NT2/D1 (cell line): ENCODE measurements around the gene SLCO3A1.

ENCODE experiments used
- DNase-seq: peaks from one replicate; pipeline ENCODE4 v3.0.0-alpha.2; 2011; ENCODE audit warnings: low read depth, low spot score
- H3K27me3 ChIP-seq: 2 replicates; pipeline ENCODE4 v1.6.0; 2011; ENCODE audit warnings: mild to moderate bottlenecking; ENCODE audit not compliant: insufficient read length, insufficient read depth
- H3K36me3 ChIP-seq: 2 replicates; pipeline ENCODE4 v1.6.1; 2011; ENCODE audit warnings: mild to moderate bottlenecking, low read length, mixed read lengths; ENCODE audit not compliant: insufficient read depth, insufficient read length
- H3K4me1 ChIP-seq: 2 replicates; pipeline ENCODE4 v1.5.1; 2011; ENCODE audit not compliant: insufficient read depth, insufficient read length
- H3K4me3 ChIP-seq: 2 replicates; pipeline ENCODE4 v1.5.1; 2011; ENCODE audit warnings: low read depth; ENCODE audit not compliant: insufficient read length
- H3K9ac ChIP-seq: 2 replicates; pipeline ENCODE4 v1.6.0; 2011; ENCODE audit warnings: low read depth; ENCODE audit not compliant: insufficient read length
- H3K9me3 ChIP-seq: 2 replicates; pipeline ENCODE4 v1.5.1; 2011; ENCODE audit warnings: mild to moderate bottlenecking, low read length; ENCODE audit not compliant: insufficient read depth
- SUZ12 ChIP-seq: IDR thresholded peaks from 2 replicates; pipeline ENCODE4 v1.6.1; 2011; ENCODE audit not compliant: insufficient read length, insufficient read depth; ENCODE audit errors: extremely low read depth
- YY1 ChIP-seq: IDR thresholded peaks from 2 replicates; pipeline ENCODE4 v1.6.1; 2011; ENCODE audit not compliant: insufficient read length, insufficient read depth
- ZNF274 ChIP-seq: IDR thresholded peaks from 2 replicates; pipeline ENCODE4 v1.6.1; 2011; ENCODE audit warnings: mild to moderate bottlenecking, low read depth, low read length

The SLCO3A1 gene

GRCh38 chr15:91857772-91858171 lies 4.3 kb downstream of the SLCO3A1 start:
- Histone ChIP-seq H3K27me3 (peaks cover 18% of the 10 kb centered on the region), H3K9ac (no peak overlapping the region), H3K4me3 (no peak overlapping the region), H3K36me3 (no peaks in the 10 kb centered on the region), H3K9me3 (no peaks in the 10 kb centered on the region), H3K4me1 (peaks cover 6% of the 10 kb centered on the region)
- no peak for TF ChIP-seq ZNF274
- TF ChIP-seq SUZ12: no peak
- no peak for TF ChIP-seq YY1
- DNase-seq: no peak

GRCh38 chr15:91860498-91860897 lies 7.0 kb downstream of the SLCO3A1 start:
- H3K27me3 ChIP-seq: no peaks in the 10 kb centered on the region
- no peak for DNase-seq
- no peaks in the 10 kb centered on the region for H3K9me3 ChIP-seq
- TF ChIP-seq YY1: no peak
- TF ChIP-seq SUZ12: no peak
- TF ChIP-seq ZNF274: no peak
- no peaks in the 10 kb centered on the region for H3K36me3 ChIP-seq
- H3K4me3 ChIP-seq: no peak overlapping the region
- H3K4me1 ChIP-seq: peaks cover 12% of the 10 kb centered on the region
- H3K9ac ChIP-seq: no peak overlapping the region

DNA sequence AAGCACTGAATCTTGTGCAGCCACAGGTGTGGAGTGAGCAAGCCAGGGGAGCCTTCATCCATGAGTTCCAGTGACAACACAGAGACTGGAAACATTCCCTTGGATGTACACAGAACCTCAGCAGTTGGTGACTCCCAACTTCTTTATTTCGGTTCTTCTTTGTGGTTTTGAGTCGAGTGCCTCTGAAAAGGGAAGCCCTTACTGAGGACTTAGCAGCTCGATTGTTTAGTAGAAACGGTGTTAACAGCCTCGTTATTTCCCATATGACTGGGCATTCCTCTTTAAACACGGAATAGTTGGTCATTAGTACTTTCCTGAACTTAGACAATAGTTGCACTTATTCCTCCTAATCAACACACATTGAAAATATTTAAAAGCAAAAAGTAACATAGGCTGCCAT lies 7.7 kb downstream of the SLCO3A1 start:
- H3K27me3 ChIP-seq: no peaks in the 10 kb centered on the region
- H3K9me3 ChIP-seq: no peaks in the 10 kb centered on the region
- H3K36me3 ChIP-seq: no peaks in the 10 kb centered on the region
- H3K4me1 ChIP-seq: peaks cover 12% of the 10 kb centered on the region
- TF ChIP-seq ZNF274 (no peak), SUZ12 (no peak), YY1 (no peak)
- no peak for DNase-seq
- H3K4me3 ChIP-seq: no peak overlapping the region
- no peak overlapping the region for H3K9ac ChIP-seq

GRCh38 chr15:91862891-91863504 lies 9.5 kb downstream of the SLCO3A1 start:
- Histone ChIP-seq H3K9ac (no peak overlapping the region), H3K9me3 (no peaks in the 10 kb centered on the region), H3K4me3 (no peak overlapping the region), H3K27me3 (no peaks in the 10 kb centered on the region), H3K4me1 (peaks cover 13% of the 10 kb centered on the region), H3K36me3 (no peaks in the 10 kb centered on the region)
- DNase-seq: no peak
- TF ChIP-seq SUZ12: no peak
- TF ChIP-seq YY1: no peak
- no peak for TF ChIP-seq ZNF274

- Histone ChIP-seq H3K4me3 (no peak overlapping the region), H3K9ac (no peak overlapping the region), H3K36me3 (no peaks in the 10 kb centered on the region), H3K9me3 (no peaks in the 10 kb centered on the region), H3K4me1 (peaks cover 13% of the 10 kb centered on the region), H3K27me3 (no peaks in the 10 kb centered on the region)
- TF ChIP-seq SUZ12 (no peak), YY1 (no peak), ZNF274 (no peak)
- no peak for DNase-seq
Observed at GRCh38 chr15:91863621-91864255, 10.2 kb downstream of the SLCO3A1 start.

GRCh38 chr15:91864664-91865063 lies 11.2 kb downstream of the SLCO3A1 start:
- Histone ChIP-seq H3K4me1 (peaks cover 13% of the 10 kb centered on the region), H3K36me3 (no peaks in the 10 kb centered on the region), H3K4me3 (no peak overlapping the region), H3K9me3 (no peaks in the 10 kb centered on the region), H3K9ac (no peak overlapping the region), H3K27me3 (no peaks in the 10 kb centered on the region)
- no peak for TF ChIP-seq YY1
- TF ChIP-seq SUZ12: no peak
- TF ChIP-seq ZNF274: no peak
- no peak for DNase-seq

GRCh38 chr15:91865486-91865885 lies 12.0 kb downstream of the SLCO3A1 start:
- H3K4me3 ChIP-seq: no peak overlapping the region
- H3K9me3 ChIP-seq: no peaks in the 10 kb centered on the region
- no peak for DNase-seq
- TF ChIP-seq SUZ12 (no peak), YY1 (no peak), ZNF274 (no peak)
- no peaks in the 10 kb centered on the region for H3K27me3 ChIP-seq
- H3K36me3 ChIP-seq: no peaks in the 10 kb centered on the region
- H3K4me1 ChIP-seq: peaks cover 13% of the 10 kb centered on the region
- H3K9ac ChIP-seq: no peak overlapping the region
